Lower leg skin (tissue), 4 donors: ENCODE data around the gene DOK6. TPM values are rescaled to one million over a fixed set of nuclear protein-coding genes. Genes with fewer than 3 reads are reported as not detected.
"Not testable (repeated sequence)": the region's sequence is repeated elsewhere in the genome, so short reads cannot be mapped to it uniquely, and the experiment has no call there.

ENCODE experiments used
- DNase-seq, 2 donors: peaks; one replicate each; pipeline ENCODE4 v3.0.0-alpha.2; 2019; ENCODE audit warnings: low spot score in 2 of 2
- H3K4me3 ChIP-seq: fragments of 200-600 bp; sonication (generic); 2 replicates; pipeline ENCODE4 v1.5.1; 2017; ENCODE audit warnings: mild to moderate bottlenecking, low read depth; ENCODE audit not compliant: poor library complexity, severe bottlenecking
- POLR2A ChIP-seq, 2 donors: fragments of 450-650 bp; IDR thresholded peaks; one replicate each; pipeline ENCODE4 v1.6.1; 2016 to 2017; ENCODE audit warnings: antibody characterized with exemption in 2 of 2, mild to moderate bottlenecking in 1 of 2, moderate library complexity in 1 of 2
- WGBS, 2 donors: methylation state at CpG; one replicate each; pipeline ENCODE4 v1.1.5; 2018; 5-methylcytosine and 5-hydroxymethylcytosine counted together
- intact Hi-C: fragments of 100-400 bp; cut with DNase I; formaldehyde crosslinking; loops from one replicate; pipeline ENCODE4 v1.15.0; 2023; ENCODE audit warnings: low total_unique reads
- total RNA-seq, 4 donors: library from RNA; depleted of rRNA; stranded (reverse); fragments of >200 nt; gene quantifications; one replicate each; pipeline ENCODE4 v1.1.0, GENCODE V29; 2016
- TF ChIP-seq, protein P1 (sequence below), 3 donors: fragments of 450-650 bp; IDR thresholded peaks; one replicate each; pipeline ENCODE4 v1.5.1; 2016; ENCODE audit warnings: antibody characterized with exemption in 3 of 3, mild to moderate bottlenecking in 3 of 3, moderate library complexity in 2 of 3

DOK6 gene
- total RNA-seq, 4 donors from 2014 or later: 0.21 to 0.45 (median 0.42) TPM

GRCh38 chr18:69819460-69819859, 418.8 kb downstream of the DOK6 start:
- no peak for DNase-seq
- 65 to 91% methylated on average over 2 of the region's 2 CpGs for WGBS, 2 donors
- TF ChIP-seq, protein P1, sequence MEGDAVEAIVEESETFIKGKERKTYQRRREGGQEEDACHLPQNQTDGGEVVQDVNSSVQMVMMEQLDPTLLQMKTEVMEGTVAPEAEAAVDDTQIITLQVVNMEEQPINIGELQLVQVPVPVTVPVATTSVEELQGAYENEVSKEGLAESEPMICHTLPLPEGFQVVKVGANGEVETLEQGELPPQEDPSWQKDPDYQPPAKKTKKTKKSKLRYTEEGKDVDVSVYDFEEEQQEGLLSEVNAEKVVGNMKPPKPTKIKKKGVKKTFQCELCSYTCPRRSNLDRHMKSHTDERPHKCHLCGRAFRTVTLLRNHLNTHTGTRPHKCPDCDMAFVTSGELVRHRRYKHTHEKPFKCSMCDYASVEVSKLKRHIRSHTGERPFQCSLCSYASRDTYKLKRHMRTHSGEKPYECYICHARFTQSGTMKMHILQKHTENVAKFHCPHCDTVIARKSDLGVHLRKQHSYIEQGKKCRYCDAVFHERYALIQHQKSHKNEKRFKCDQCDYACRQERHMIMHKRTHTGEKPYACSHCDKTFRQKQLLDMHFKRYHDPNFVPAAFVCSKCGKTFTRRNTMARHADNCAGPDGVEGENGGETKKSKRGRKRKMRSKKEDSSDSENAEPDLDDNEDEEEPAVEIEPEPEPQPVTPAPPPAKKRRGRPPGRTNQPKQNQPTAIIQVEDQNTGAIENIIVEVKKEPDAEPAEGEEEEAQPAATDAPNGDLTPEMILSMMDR (IDR thresholded peaks at IDR 0.05): no peak
- TF ChIP-seq POLR2A (IDR thresholded peaks at IDR 0.05): no peak
- H3K4me3 ChIP-seq: no peak overlapping the region
- intact Hi-C loops: no loop called here

GRCh38 chr18:69820538-69820937, 419.9 kb downstream of the DOK6 start:
- no peak for DNase-seq
- TF ChIP-seq POLR2A (IDR thresholded peaks at IDR 0.05): no peak
- TF ChIP-seq, protein P1 (IDR thresholded peaks at IDR 0.05): no peak
- 96 to 97% methylated on average over 4 of the region's 4 CpGs for WGBS, 2 donors
- intact Hi-C loops: no loop called here
- H3K4me3 ChIP-seq: no peak overlapping the region

DNA sequence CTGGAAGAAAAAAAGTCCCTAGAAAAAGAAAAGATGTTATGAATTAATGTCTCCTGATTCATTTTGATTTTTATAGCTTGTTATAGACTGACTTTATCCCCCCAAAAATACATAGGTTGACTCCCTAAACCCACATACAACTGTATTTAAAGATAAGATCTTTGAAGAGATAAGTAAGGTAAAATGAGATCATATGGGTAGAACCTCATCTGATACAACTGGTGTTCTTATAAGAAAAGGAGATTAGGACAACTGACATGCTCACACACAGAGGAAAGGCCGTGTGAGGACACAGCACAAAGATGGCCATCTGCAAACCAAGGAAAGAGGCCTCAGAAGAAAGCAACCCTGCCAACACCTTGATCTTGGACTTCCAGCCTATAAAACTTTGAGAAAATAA, 429.5 kb downstream of the DOK6 start:
- DNase-seq: no peak
- H3K4me3 ChIP-seq: no peak overlapping the region
- 79 to 84% methylated on average over 1 of the region's 1 CpG for WGBS, 2 donors
- TF ChIP-seq POLR2A (IDR thresholded peaks at IDR 0.05): no peak
- TF ChIP-seq, protein P1 (IDR thresholded peaks at IDR 0.05): no peak
- intact Hi-C loops: no loop called here

DNA sequence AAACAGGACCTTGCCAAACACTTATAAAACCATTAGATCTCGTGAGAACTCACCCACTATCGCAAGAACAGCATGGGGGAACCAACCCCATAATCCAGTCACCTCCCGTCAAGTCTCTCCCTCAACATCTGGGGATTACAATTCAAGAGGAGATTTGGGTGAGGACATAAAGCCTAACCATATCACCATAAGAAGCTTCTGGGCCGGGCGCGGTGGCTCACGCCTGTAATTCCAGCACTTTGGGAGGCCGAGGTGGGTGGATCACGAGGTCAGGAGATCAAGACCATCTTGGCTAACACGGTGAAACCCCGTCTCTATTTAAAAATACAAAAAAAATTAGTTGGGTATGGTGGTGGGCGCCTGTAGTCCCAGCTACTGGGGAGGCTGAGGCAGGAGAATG, 434.3 kb downstream of the DOK6 start:
- H3K4me3 ChIP-seq, DNase-seq, intact Hi-C loops: not testable (repeated sequence)
- WGBS, 2 donors: 90 to 94% methylated on average over 12 of the region's 12 CpGs

DNA sequence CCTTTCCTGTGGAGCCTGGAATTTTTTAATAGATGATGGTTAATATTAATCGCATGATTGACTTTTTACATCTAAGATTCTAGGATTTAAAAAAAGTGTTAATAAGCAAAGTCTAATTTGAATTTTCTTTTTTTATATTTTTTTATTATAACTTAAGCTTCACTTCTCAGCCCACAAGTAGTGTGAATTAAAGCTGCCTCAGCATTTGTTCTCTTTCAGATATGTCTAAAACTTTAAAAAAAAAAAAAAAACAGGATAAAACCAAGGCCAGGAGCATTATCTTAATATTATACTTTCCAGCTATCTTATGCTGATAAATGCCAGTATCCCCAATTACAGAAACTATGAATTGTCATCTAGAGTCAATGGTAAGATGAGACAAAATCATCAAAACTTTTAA, 437.3 kb downstream of the DOK6 start:
- no peak for DNase-seq
- no peak for TF ChIP-seq POLR2A (IDR thresholded peaks at IDR 0.05)
- TF ChIP-seq, protein P1 (IDR thresholded peaks at IDR 0.05): no peak
- intact Hi-C loops: no loop called here
- WGBS, 2 donors: 96 to 100% methylated on average over 1 of the region's 1 CpG
- no peak overlapping the region for H3K4me3 ChIP-seq

DNA sequence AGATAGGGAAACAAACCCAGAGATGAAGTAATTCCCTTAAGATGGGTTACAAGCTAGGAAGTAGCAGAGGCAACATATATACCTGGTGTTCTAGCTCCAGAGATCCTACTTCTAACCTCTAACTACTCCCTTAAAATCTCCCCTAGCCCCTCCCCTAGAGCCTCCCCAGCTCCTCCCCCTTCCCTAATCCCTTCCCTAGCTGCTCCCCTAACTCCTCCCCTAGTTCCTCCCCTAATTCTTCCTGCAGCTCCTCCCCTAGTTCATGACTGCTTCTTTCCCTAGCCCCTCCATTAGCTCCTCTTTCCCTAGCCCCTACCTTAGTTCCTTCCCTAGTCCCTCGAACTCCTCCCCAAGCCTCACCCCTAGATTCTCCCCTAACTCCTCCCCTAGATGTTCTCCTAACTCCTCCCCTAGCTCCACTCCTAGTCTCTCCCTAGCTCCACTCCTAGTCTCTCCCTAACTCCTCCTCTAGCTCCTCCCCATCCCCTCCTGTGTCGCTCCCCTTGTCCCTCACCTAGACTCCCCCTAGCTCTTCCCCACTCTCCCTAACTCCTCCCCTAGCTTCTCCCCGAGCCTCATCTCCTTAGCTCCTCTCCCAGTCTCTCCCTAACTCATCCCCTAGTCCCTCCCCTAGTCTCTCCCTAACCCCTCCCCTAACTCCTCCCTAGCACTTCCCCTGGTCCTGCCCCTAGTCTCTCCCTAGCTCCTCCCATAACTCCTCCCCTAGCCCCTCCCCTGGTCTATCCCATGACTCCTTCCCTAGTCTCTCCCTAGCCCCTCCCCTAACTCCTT, 438.1 kb downstream of the DOK6 start:
- TF ChIP-seq, protein P1 (IDR thresholded peaks at IDR 0.05): no peak
- TF ChIP-seq POLR2A (IDR thresholded peaks at IDR 0.05): no peak
- no peak overlapping the region for H3K4me3 ChIP-seq
- no peak for DNase-seq
- intact Hi-C loops: no loop called here
- WGBS, 2 donors: 90% methylated on average over 3 of the region's 3 CpGs
